ENCODE measurements around the gene ARHGAP40.

GRCh38 chr20:38645980-38646858, 44.6 kb downstream of the ARHGAP40 start:
- TF ChIP-seq POLR2AphosphoS5 (IDR thresholded peaks at IDR 0.05; ENCODE audit: low read depth, low read length) (no peak), TAF1 (IDR thresholded peaks at IDR 0.05; ENCODE audit: borderline replicate concordance, insufficient read depth, low read length) (no peak), REST (IDR thresholded peaks at IDR 0.05; ENCODE audit: insufficient read depth in 1 of 2, low read depth in 2 of 2, low read length in 2 of 2) (no peak)
